Neural crest cell (in vitro differentiated cells): ENCODE measurements around the gene ZNF286A. TPM values are rescaled to one million over a fixed set of nuclear protein-coding genes. Genes with fewer than 3 reads are reported as not detected.
"Not testable (repeated sequence)": the region's sequence is repeated elsewhere in the genome, so short reads cannot be mapped to it uniquely, and the experiment has no call there.

Experiments
- DNase-seq: peaks from one replicate; pipeline ENCODE4 v3.0.0; 2021; ENCODE audit warnings: low read depth, mixed read lengths, low spot score
- H3K27ac Mint-ChIP-seq: one replicate; pipeline ENCODE4 v1.8.0; 2021; ENCODE audit warnings: mild to moderate bottlenecking, mixed read lengths; ENCODE audit not compliant: unreplicated experiment
- H3K27me3 Mint-ChIP-seq: 2 replicates; pipeline ENCODE4 v1.8.0; 2021; ENCODE audit warnings: low read depth, mild to moderate bottlenecking, mixed read lengths
- H3K36me3 Mint-ChIP-seq: 2 replicates; pipeline ENCODE4 v1.8.0; 2021; ENCODE audit warnings: low read depth, mild to moderate bottlenecking, mixed read lengths
- H3K4me1 Mint-ChIP-seq: 2 replicates; pipeline ENCODE4 v1.8.0; 2021; ENCODE audit warnings: mixed read lengths
- H3K4me3 Mint-ChIP-seq: one replicate; pipeline ENCODE4 v1.8.0; 2021; ENCODE audit warnings: mild to moderate bottlenecking, mixed read lengths
- H3K9me3 Mint-ChIP-seq: 2 replicates; pipeline ENCODE4 v1.8.0; 2021; ENCODE audit warnings: mixed read lengths
- total RNA-seq: library from RNA; stranded (reverse); gene quantifications from 2 replicates; pipeline ENCODE4 v1.2.1, GENCODE V29; 2021
- TF ChIP-seq, protein P1 (sequence below): fragments of 200-600 bp; sonication (generic); conservative IDR thresholded peaks from 2 replicates; pipeline ENCODE4 v1.5.0; 2021; ENCODE audit warnings: antibody characterized with exemption, mild to moderate bottlenecking

Gene ZNF286A
- total RNA-seq, 1 donor from 2014 or later, result 128 TPM

DNA sequence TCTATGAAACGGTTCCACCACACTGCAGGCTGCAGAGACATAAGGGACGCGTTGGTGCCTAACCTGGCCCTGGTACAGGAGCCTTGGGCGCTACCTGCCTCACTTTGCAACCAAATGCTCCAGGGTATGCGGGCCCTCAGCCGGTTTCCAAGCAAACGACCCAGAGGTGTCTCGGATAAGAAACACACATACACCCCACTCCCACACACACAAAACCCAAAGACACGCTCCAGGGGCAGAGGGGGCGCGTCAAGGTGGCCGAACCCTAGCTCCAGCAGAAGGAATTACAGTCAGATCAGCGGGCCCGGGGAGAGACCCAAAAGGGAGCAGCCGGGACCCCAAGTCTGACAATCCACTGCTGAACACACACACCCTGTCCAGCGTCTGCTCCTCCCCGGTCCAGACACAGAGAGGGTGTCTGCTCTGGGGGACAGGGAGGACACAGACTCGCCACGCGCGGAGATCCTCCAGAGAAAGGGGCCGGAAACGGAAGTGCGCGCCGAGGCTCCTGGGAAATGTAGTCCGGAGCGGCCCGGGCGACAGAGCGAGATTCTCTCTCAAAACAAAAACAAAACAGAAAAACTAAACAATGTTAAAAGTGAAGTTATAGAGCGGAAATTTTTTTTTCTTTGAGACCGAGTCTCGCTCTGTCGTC lies 15.6 kb upstream of the ZNF286A start, which contains the start of gene TRIM16:
TRIM16 (minus strand) TSS at position 488 of the 655 bp plus-strand sequence. CDS start 32,702 bp downstream, outside the sequence.
- peak; percentile 57 for DNase-seq
- not testable (repeated sequence) for H3K9me3 Mint-ChIP-seq, H3K36me3 Mint-ChIP-seq, H3K27me3 Mint-ChIP-seq
- Mint-ChIP-seq H3K4me1 (peaks cover 30% of the 10 kb centered on the region), H3K27ac (peak within 1 kb of the TSS; percentile 97), H3K4me3 (peak within 1 kb of the TSS; percentile 94)
- TF ChIP-seq, protein P1, sequence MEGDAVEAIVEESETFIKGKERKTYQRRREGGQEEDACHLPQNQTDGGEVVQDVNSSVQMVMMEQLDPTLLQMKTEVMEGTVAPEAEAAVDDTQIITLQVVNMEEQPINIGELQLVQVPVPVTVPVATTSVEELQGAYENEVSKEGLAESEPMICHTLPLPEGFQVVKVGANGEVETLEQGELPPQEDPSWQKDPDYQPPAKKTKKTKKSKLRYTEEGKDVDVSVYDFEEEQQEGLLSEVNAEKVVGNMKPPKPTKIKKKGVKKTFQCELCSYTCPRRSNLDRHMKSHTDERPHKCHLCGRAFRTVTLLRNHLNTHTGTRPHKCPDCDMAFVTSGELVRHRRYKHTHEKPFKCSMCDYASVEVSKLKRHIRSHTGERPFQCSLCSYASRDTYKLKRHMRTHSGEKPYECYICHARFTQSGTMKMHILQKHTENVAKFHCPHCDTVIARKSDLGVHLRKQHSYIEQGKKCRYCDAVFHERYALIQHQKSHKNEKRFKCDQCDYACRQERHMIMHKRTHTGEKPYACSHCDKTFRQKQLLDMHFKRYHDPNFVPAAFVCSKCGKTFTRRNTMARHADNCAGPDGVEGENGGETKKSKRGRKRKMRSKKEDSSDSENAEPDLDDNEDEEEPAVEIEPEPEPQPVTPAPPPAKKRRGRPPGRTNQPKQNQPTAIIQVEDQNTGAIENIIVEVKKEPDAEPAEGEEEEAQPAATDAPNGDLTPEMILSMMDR, result peak; percentile 53

DNA sequence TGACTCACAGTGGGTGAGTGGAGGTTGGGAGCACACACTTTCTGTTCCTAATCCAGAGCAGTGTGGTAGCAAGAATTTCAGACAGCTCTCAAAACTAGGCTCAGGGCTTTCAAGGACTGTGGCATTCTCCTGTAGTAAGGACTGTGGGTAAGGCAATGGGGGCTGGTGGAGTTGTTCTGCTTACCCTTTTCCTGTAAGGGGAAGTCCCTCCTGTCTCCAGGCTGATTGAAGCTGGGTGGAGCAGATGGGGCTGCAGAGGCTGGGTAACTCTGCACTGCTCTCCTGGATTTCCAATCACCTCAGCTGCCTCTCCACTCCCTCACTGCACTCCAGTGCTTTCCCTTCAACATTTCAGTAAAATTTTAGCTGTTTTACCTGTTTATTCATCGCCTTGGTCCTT lies 12.1 kb upstream of the ZNF286A start:
- not testable (repeated sequence) for H3K4me3 Mint-ChIP-seq, H3K27me3 Mint-ChIP-seq, H3K9me3 Mint-ChIP-seq, H3K27ac Mint-ChIP-seq, DNase-seq, H3K36me3 Mint-ChIP-seq
- H3K4me1 Mint-ChIP-seq, result peaks cover 19% of the 10 kb centered on the region

DNA sequence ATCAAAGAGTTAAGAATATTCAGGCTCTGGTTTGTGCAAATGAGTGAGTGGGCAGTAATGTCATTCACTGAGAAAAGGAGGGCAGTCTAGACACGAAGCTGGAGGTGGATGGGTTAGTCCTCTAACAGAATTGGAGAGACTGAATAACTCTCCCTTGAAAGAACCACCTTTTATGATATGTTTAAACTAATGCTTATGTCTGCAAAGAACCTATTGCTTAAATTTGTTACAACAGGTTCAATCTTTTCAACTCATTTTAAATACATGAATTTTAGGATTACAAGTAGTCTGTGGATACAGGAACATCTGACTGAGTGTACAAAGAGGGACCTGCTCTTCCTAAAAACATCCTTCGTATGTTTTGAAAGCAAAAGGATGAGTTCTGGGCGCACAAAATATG lies 585 bp upstream of the ZNF286A start:
- Mint-ChIP-seq H3K4me1 (peaks cover 12% of the 10 kb centered on the region), H3K4me3 (peak overlapping the region; percentile 92), H3K36me3 (peaks cover 22% of the 10 kb centered on the region)
- not testable (repeated sequence) for H3K9me3 Mint-ChIP-seq, DNase-seq, H3K27ac Mint-ChIP-seq, H3K27me3 Mint-ChIP-seq

DNA sequence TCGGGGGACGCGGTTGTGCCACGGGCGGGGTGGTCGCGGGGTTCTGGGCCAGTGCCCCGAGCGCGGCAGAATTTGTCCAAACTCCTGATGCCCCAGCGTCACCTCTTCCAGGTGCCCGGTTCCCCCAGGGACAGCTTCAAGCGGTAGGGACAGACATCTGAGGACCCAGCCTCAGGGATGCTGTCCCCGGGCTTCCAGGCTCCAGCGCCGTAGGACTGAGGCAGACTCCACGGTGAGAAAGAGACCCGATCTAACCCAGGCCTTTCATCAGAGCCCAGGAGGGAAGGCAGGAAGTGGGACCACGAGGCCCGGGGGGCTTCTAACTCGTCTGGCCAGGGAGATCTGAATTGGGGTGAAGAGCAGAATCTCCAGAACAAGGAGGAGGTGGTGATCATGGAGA lies 385 bp downstream of the ZNF286A start:
- DNase-seq, H3K9me3 Mint-ChIP-seq, H3K27me3 Mint-ChIP-seq: not testable (repeated sequence)
- peaks cover 12% of the 10 kb centered on the region for H3K4me1 Mint-ChIP-seq
- peaks cover 27% of the 10 kb centered on the region for H3K36me3 Mint-ChIP-seq
- peak overlapping the region; percentile 92 for H3K4me3 Mint-ChIP-seq
- peak overlapping the region; percentile 97 for H3K27ac Mint-ChIP-seq

DNA sequence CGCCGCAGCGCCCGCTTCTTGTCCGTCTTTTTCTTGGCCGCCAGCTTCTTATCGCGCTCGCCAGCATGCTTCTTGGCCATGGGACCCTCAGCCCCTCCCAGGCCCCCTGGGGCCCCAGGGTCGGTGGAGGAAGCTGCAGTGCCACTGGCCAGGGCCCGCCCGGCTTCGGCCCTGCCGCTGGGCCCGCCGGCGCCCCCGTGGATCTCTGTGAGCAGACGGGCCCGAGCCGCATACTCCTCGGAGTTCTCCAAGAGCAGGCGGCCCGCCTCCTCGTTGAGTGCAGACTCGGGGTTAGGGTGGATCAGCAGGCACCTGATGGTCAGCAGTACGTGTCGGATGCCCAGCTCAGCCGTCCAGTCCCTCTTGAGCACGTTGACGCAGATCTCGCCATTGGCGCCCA lies 4.7 kb downstream of the ZNF286A start:
- peaks cover 64% of the 10 kb centered on the region for H3K36me3 Mint-ChIP-seq
- H3K9me3 Mint-ChIP-seq, result peaks cover 11% of the 10 kb centered on the region
- H3K4me3 Mint-ChIP-seq, DNase-seq, H3K27me3 Mint-ChIP-seq, H3K4me1 Mint-ChIP-seq, H3K27ac Mint-ChIP-seq: not testable (repeated sequence)

DNA sequence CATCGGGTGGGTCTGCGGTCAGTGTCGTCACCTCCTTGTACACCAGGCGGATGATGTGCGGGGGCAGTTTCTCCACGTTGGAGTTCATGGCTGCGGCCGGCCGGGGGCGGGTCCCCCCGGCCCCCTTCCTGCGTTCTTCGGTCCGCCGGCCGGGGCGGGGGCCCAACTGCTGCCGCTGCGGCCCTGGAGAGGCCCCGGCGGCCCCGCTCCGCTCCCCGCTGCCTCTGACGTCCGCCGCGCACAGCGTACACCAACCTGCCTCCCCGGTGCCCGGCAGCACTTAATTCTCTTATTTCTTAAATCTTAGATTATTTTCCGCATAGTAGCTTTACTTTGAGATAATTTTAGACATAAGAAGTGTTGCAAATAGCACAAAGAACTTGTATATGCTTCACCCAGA lies 5.3 kb downstream of the ZNF286A start:
- peaks cover 14% of the 10 kb centered on the region for H3K9me3 Mint-ChIP-seq

DNA sequence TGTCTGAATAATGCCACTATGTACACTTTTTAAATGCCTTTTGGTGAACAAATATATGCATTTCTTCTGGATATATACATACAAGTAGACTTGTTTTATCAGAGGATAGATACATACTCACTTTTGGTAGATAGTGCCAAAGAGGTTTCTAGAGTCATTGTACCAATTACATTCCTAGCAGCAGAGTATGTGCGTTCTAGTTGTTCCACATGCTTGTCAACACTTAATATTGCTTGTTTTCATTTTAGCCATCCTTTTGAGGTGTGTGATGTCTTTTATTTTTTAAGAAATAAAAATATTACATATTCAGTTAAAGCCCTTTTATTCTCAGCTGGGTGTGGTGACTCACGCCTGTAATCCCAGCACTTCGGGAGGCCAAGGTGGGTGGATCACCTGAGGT lies 9.3 kb downstream of the ZNF286A start:
- H3K4me1 Mint-ChIP-seq, result not testable (repeated sequence)

More for the DNA sequence above, 5.3 kb downstream of the ZNF286A start:
- peaks cover 69% of the 10 kb centered on the region for H3K36me3 Mint-ChIP-seq
- H3K27ac Mint-ChIP-seq, H3K27me3 Mint-ChIP-seq, H3K4me1 Mint-ChIP-seq, DNase-seq: not testable (repeated sequence)
- H3K4me3 Mint-ChIP-seq, result peak overlapping the region; percentile 47

DNA sequence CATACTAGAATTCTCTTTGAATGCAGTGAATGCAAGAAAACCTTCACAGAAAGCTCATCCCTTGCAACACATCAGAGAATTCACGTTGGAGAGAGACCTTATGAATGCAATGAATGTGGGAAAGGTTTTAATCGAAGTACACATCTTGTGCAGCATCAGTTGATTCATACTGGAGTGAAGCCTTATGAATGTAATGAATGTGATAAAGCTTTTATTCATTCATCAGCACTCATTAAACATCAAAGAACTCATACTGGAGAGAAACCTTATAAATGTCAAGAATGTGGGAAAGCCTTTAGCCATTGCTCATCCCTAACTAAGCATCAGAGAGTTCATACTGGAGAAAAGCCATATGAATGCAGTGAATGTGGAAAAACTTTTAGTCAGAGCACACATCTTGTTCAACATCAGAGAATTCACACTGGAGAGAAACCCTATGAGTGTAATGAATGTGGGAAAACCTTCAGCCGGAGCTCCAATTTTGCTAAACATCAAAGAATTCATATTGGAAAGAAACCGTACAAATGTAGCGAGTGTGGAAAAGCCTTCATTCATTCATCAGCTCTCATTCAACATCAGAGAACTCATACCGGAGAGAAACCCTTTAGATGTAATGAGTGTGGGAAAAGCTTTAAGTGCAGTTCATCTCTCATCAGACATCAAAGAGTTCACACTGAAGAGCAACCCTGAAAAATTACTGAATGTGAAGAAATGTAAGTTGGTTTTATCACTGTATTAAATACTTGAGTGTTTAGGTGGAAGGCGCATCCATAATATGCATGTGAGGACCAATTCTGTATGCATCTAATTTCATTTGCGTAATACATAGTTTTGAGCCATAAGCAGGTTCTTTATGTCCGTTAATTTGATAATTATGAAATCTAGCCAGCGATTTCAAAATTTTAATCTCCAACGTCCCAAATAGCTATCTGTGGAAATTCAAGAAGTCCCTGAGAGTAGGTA lies 17.3 kb downstream of the ZNF286A start:
- not testable (repeated sequence) for H3K4me1 Mint-ChIP-seq
- peaks cover 61% of the 10 kb centered on the region for H3K36me3 Mint-ChIP-seq

More for the DNA sequence above, 9.3 kb downstream of the ZNF286A start:
- Mint-ChIP-seq H3K36me3 (peaks cover 72% of the 10 kb centered on the region), H3K9me3 (peaks cover 15% of the 10 kb centered on the region)
- H3K4me3 Mint-ChIP-seq, H3K27me3 Mint-ChIP-seq, H3K27ac Mint-ChIP-seq, DNase-seq: not testable (repeated sequence)

DNA sequence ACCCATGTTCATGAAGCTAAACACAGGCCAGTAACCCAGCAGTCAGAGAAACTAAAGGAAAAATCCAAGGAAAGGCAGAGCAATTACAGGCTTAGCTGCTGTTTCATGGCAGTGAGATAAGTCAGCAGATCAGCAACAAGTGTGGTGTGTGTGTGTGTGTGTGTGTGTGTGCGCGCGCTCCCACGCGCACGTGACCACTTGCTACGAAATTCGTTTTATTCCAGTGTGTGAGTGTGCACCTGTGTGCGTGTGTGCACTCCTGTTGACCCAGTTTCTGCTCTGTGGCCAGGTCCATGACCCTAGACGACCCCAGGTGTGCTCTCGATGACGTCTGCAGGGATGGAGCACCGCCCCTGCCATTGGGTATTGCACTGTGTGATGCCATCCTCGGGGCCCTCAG lies 31.0 kb downstream of the ZNF286A start:
- H3K9me3 Mint-ChIP-seq, DNase-seq, H3K27ac Mint-ChIP-seq, H3K4me3 Mint-ChIP-seq, H3K4me1 Mint-ChIP-seq, H3K27me3 Mint-ChIP-seq, H3K36me3 Mint-ChIP-seq: not testable (repeated sequence)

More for the DNA sequence above, 17.3 kb downstream of the ZNF286A start:
- H3K27ac Mint-ChIP-seq, DNase-seq, H3K27me3 Mint-ChIP-seq: not testable (repeated sequence)
- peaks cover 14% of the 10 kb centered on the region for H3K9me3 Mint-ChIP-seq
- H3K4me3 Mint-ChIP-seq, result peak overlapping the region; percentile 23

DNA sequence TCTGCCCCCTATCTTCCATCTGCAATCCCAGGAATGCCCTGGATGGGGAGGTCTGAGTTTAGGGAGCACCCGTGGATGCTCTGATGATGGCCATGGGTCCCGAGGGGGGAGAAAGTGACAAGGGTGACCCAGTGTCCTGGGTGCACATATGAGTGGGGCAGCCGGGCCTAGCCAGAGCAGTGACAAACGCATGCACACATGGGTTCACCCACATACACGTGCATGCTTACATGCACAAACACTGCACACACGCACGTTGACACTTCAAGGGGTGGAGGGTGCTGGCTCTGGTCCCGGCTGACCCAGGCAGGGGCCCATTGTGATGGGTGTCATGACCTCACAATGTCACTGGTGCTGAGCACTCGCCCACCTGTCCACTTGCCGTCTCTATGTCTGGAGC lies 32.3 kb downstream of the ZNF286A start, which contains the start of gene TBC1D26:
TBC1D26 (plus strand) TSS at position 384 of the 400 bp plus-strand sequence. CDS start 3,066 bp downstream, outside the sequence.
- not testable (repeated sequence) for H3K27ac Mint-ChIP-seq, H3K4me1 Mint-ChIP-seq, H3K27me3 Mint-ChIP-seq, DNase-seq, H3K36me3 Mint-ChIP-seq, H3K4me3 Mint-ChIP-seq, H3K9me3 Mint-ChIP-seq

DNA sequence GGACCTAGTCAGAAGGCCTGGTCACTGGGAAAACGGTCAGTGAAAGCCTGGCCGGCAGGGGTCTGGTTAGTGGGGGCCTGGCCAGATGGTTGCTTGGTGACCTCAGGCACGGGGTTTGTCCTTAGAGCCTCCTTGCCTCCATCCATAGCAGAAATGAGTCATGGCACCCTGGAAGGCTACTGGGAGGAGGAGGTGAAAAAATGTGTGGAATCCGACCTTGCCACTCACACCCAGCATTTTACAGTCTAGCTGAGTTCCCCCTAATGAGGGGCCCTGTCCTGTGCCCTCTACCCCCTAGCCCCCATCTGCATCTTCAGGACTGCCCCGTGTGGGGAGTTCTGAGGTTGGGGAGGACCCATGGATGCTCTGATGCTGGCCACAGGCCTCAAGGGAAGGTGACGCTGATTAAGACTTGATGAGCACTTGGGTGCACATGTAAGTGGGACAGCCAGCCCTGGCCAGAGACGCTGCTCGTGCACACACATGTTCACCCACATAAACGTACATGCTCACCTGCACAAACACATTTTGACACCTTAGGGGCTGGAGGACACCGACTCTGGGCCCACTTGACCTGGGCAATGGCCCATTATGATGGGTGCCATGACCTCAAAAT lies 33.7 kb downstream of the ZNF286A start:
- not testable (repeated sequence) for H3K4me1 Mint-ChIP-seq, H3K27me3 Mint-ChIP-seq, DNase-seq, H3K27ac Mint-ChIP-seq, H3K36me3 Mint-ChIP-seq, H3K9me3 Mint-ChIP-seq, H3K4me3 Mint-ChIP-seq

DNA sequence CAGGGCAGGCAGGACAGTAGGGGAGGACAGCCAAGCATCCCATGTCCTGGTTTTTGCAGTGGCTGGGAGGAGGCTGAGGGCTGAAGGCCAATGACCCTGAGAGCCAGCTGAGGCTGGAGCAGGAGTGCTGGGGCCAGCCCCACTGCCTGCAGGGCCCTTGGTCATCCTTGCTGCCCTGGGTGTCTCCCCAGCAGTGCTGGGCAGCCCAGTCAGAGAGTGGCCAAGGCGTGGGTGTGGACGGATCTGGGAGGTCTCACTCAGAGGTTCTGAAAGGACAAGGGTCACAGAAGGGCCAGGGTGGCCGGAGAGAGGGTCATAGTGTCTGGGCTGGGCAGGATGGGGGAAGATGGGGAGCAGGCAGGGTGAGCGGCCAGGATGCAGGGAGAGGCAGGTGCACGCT lies 37.0 kb downstream of the ZNF286A start:
- H3K4me1 Mint-ChIP-seq, H3K4me3 Mint-ChIP-seq, H3K36me3 Mint-ChIP-seq, H3K27ac Mint-ChIP-seq, DNase-seq, H3K27me3 Mint-ChIP-seq, H3K9me3 Mint-ChIP-seq: not testable (repeated sequence)
